Neural cell (in vitro differentiated cells): ENCODE data around the gene NEDD1.

ENCODE experiments used
- CTCF ChIP-seq: fragments of 450-650 bp; IDR thresholded peaks from 2 replicates; pipeline ENCODE4 v1.5.1; 2014; ENCODE audit warnings: antibody characterized with exemption, mild to moderate bottlenecking, moderate library complexity; ENCODE audit not compliant: poor library complexity, severe bottlenecking
- EZH2 ChIP-seq: fragments of 200-600, 300-800 bp; shearing (Covaris generic), sonication (generic); IDR thresholded peaks from 2 replicates; pipeline ENCODE4 v1.6.1; 2014; ENCODE audit warnings: antibody characterized with exemption, low read length, borderline replicate concordance, mild to moderate bottlenecking; ENCODE audit not compliant: insufficient read depth, poor library complexity, severe bottlenecking
- MXI1 ChIP-seq: fragments of 450-650 bp; conservative IDR thresholded peaks from 2 replicates; pipeline ENCODE4 v1.6.1; 2014; ENCODE audit warnings: antibody characterized with exemption, mild to moderate bottlenecking; ENCODE audit not compliant: poor library complexity, severe bottlenecking
- POLR2AphosphoS5 ChIP-seq: IDR thresholded peaks from 2 replicates; pipeline ENCODE4 v1.6.1; 2012
- REST ChIP-seq: IDR thresholded peaks from 2 replicates; pipeline ENCODE4 v1.6.1; 2012; ENCODE audit warnings: borderline replicate concordance
- TAF1 ChIP-seq: IDR thresholded peaks from 2 replicates; pipeline ENCODE4 v1.6.1; 2012; ENCODE audit warnings: low read depth

GRCh38 chr12:96979532-96979931 is 72.5 kb downstream of the NEDD1 start:
- TF ChIP-seq CTCF (no peak), EZH2 (no peak), REST (no peak), MXI1 (no peak), TAF1 (no peak), POLR2AphosphoS5 (no peak)
